ENCODE measurements around the gene TYSND1. TPM values are rescaled to one million over a fixed set of nuclear protein-coding genes. Genes with fewer than 3 reads are reported as not detected.

Gene TYSND1
- total RNA-seq, 1 donor = 12.1 TPM

- no peak overlapping the region for H3K4me3 ChIP-seq (ENCODE audit: low read depth, low read length)
- TF ChIP-seq, protein P1, sequence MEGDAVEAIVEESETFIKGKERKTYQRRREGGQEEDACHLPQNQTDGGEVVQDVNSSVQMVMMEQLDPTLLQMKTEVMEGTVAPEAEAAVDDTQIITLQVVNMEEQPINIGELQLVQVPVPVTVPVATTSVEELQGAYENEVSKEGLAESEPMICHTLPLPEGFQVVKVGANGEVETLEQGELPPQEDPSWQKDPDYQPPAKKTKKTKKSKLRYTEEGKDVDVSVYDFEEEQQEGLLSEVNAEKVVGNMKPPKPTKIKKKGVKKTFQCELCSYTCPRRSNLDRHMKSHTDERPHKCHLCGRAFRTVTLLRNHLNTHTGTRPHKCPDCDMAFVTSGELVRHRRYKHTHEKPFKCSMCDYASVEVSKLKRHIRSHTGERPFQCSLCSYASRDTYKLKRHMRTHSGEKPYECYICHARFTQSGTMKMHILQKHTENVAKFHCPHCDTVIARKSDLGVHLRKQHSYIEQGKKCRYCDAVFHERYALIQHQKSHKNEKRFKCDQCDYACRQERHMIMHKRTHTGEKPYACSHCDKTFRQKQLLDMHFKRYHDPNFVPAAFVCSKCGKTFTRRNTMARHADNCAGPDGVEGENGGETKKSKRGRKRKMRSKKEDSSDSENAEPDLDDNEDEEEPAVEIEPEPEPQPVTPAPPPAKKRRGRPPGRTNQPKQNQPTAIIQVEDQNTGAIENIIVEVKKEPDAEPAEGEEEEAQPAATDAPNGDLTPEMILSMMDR (IDR thresholded peaks at IDR 0.05; ENCODE audit: insufficient read depth, low read depth, low read length) = no peak
- DNase-seq (ENCODE audit: low read depth) = no peak
These were observed 53.1 kb downstream of the TYSND1 start for GRCh38 chr10:70093335-70093944.

DNA sequence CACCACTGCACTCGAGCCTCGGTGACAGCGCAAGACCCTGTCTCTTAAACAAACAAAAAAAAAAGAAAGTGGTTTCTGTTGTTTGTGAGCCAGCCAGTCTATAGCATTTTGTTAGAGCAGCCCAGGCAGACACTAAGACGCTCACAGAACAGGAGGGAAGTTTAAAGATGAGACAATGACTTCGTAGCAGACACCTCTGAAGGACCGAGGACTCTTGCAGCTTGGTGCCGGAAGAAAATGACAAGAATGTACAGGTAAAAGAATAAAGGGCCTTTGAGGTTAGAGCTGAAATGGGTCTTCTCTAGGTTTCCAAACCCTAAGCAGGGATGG is 54.1 kb downstream of the TYSND1 start:
- H3K4me3 ChIP-seq (ENCODE audit: low read depth, low read length) = no peak overlapping the region
- TF ChIP-seq, protein P1 (IDR thresholded peaks at IDR 0.05; ENCODE audit: insufficient read depth, low read depth, low read length) = no peak
- DNase-seq (ENCODE audit: low read depth) = no peak

DNA sequence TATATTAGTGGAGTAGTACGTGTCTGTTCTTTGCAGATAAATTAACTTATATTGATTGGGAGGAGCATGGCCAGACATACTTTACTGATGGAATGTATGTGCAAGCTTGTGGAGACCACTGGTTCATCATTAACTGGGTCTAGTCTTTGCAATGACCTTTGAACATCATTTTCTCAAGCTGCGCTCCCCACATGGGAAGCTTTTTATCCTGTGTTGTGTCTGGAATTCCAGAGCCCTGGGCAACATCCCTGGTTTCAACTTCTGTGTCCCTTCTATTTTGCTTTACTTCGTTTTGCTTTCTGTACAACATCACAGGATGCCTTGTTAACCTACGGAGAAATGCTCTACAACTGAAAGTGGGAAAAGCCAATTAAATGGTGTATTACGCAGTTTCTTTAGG is 55.5 kb downstream of the TYSND1 start:
- H3K4me3 ChIP-seq (ENCODE audit: low read depth, low read length) = no peak overlapping the region
- no peak for DNase-seq (ENCODE audit: low read depth)

DNA sequence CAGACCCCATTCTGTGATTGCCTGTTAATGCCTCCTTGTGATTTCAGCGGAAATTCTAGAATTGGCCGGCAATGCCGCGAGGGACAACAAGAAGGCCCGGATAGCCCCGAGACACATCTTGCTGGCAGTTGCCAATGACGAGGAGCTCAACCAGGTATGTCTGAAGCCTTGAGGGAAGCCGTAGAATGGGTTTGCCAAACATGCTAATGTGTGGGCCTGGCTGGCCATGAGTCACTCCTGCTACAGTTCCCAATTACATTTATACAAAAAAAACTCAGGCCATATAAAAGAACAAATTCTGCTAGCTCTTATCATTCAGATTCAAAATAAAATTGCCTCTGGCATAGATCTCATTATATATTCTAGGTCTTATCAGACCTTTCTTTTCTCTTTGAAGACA is 56.5 kb downstream of the TYSND1 start:
- H3K4me3 ChIP-seq (ENCODE audit: low read depth, low read length) = no peak overlapping the region
- no peak for DNase-seq (ENCODE audit: low read depth)
- TF ChIP-seq, protein P1 (IDR thresholded peaks at IDR 0.05; ENCODE audit: insufficient read depth, low read depth, low read length) = no peak

More for the DNA sequence above, 55.5 kb downstream of the TYSND1 start:
- TF ChIP-seq, protein P1 (IDR thresholded peaks at IDR 0.05; ENCODE audit: insufficient read depth, low read depth, low read length) = no peak

DNA sequence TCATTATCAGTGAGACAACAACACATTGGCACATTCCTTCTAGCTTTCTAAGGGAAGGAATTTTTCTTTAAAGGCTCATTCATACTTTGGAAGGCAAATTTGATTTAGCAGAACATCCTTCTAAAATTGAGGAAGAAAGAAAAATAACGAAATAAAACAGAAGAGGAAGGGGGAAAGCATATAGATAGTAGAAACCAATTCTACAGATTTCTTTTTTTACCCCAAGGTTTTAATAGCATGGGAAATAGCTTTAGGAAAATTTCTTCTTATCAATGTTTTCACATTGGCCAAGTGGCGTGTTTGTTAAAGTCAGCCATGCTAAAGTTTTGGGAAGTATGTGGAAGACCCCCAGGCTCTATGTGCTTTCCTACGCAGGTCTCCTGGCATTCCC is 58.2 kb downstream of the TYSND1 start:
- TF ChIP-seq, protein P1 (IDR thresholded peaks at IDR 0.05; ENCODE audit: insufficient read depth, low read depth, low read length) = no peak
- DNase-seq (ENCODE audit: low read depth) = no peak
- H3K4me3 ChIP-seq (ENCODE audit: low read depth, low read length) = no peak overlapping the region

Other genes starting within 250 kb of the TYSND1 start
- gene MACROH2A2, start 93.9 kb downstream of the TYSND1 start, total RNA-seq = 3.9 TPM in 2 replicates
- gene AIFM2, start 13.9 kb downstream of the TYSND1 start, total RNA-seq = 5.5 and 7.8 TPM in 2 replicates
- gene SAR1A, start 23.8 kb upstream of the TYSND1 start, total RNA-seq = 196 and 339 TPM in 2 replicates
- 139 and 219 TPM in 2 replicates for gene PPA1, start 86.7 kb upstream of the TYSND1 start, total RNA-seq
- not detected in 2 replicates for gene NPFFR1, start 137.3 kb upstream of the TYSND1 start, total RNA-seq
- 3.9 and 7.4 TPM in 2 replicates for gene LRRC20, start 235.9 kb upstream of the TYSND1 start, total RNA-seq

All from fibroblast of villous mesenchyme (primary cell).